Skin of body (tissue), 3 donors: ENCODE results near the gene PRR16. TPM values are rescaled to one million over a fixed set of nuclear protein-coding genes. Genes with fewer than 3 reads are reported as not detected.

Experiments
- DNase-seq: peaks from one replicate; lab custom pipeline; 2025; lab: John Stamatoyannopoulos, UW
- small RNA-seq: library from RNA; depleted of rRNA; stranded (forward); fragments of <200 nt; gene quantifications from one replicate; pipeline ENCODE3, GENCODE V24; 2014; ENCODE audit warnings: low replicate concordance
- total RNA-seq: library from RNA; depleted of rRNA; stranded (reverse); fragments of >200 nt; gene quantifications from one replicate; pipeline ENCODE4 v1.2.3, GENCODE V29; 2014

PRR16 gene
- total RNA-seq, 1 donor from 2014 or later: 12.4 TPM

GRCh38 chr5:120730214-120730613 lies 266.1 kb downstream of the PRR16 start:
- no peak for DNase-seq

GRCh38 chr5:120734033-120734432 lies 269.9 kb downstream of the PRR16 start:
- DNase-seq: no peak

DNA sequence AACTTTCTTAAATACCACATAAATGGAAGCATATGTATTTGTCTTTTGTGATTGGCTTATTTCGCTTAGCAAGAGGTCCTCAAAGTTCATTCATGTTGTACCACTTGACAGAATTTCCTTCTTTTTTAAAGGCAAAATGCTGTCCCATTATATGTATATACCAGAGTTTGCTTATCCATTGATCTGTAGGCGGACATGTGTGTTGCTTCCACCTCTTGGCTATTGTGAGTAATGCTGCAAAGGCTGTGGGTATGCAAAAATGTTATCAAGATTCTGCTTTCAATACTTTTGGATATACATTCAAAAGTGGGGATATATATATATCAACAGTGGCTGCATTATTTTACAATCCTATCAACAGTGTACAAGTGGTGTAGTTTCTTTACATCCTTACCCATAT lies 271.0 kb downstream of the PRR16 start:
- no peak for DNase-seq

Small RNA genes within 50 kb of the gene (small RNA-seq; reads per million reads assigned to genes)
- gene PRELID3BP8 (not detected), gene RNU4-69P (not detected)
